Endothelial cell of umbilical vein (primary cell): Measurements from ENCODE around the gene CUTA. TPM values are rescaled to one million over a fixed set of nuclear protein-coding genes. Genes with fewer than 3 reads are reported as not detected.

ENCODE experiments used
- BruUV-seq: library from RNA; stranded (reverse); fragments of 400-500 nt; replicated peaks from 2 replicates; lab custom pipeline; 2021; lab: Mats Ljungman, UMichigan
- CTCF ChIA-PET: fragments of 300-600, 350-600 bp; sonication (Branson Sonifier 250); formaldehyde crosslinking; loops from one replicate; lab custom pipeline; 2021; ENCODE audit warnings: antibody characterized with exemption, inconsistent platforms; lab: Charles Lee
- POLR2A ChIA-PET: fragments of 300-600, 350-600 bp; sonication (Branson Sonifier 250); formaldehyde crosslinking; loops from one replicate; lab custom pipeline; 2021; ENCODE audit warnings: antibody characterized with exemption, inconsistent platforms; lab: Charles Lee
- DNase-seq: peaks from one replicate; pipeline ENCODE4 v3.0.0-alpha.2; 2011; ENCODE audit warnings: low read depth, low spot score
- FAIRE-seq: peaks from 2 replicates; lab custom pipeline; 2011; peaks lifted over from hg19 to GRCh38; lab: Jason Lieb, UNC
- H2AFZ ChIP-seq: 2 replicates; pipeline ENCODE4 v1.6.0; 2012; ENCODE audit warnings: low read depth, low read length, control low read depth, inconsistent platforms
- H3K27ac ChIP-seq: 2 replicates; pipeline ENCODE4 v1.5.1; 2011; ENCODE audit warnings: low read depth, mild to moderate bottlenecking, control low read depth, low read length, moderate library complexity; ENCODE audit not compliant: insufficient read depth
- H3K27me3 ChIP-seq, 2 experiments: 2 replicates each; pipeline versions ENCODE4 v1.6.0 to v1.6.1; 2011; ENCODE audit warnings: low read length in 2 of 2, mixed read lengths in 1 of 2; ENCODE audit not compliant: control insufficient read depth in 2 of 2, insufficient read depth in 2 of 2
- H3K36me3 ChIP-seq, 2 experiments: 2 replicates in 1 of 2; 3 replicates in 1 of 2; pipeline ENCODE4 v1.5.1; 2011; ENCODE audit warnings: low read length in 2 of 2, mild to moderate bottlenecking in 1 of 2, moderate library complexity in 1 of 2; ENCODE audit not compliant: control insufficient read depth in 2 of 2, insufficient read depth in 2 of 2; ENCODE audit errors: extremely low read depth in 1 of 2
- H3K4me1 ChIP-seq: 3 replicates; pipeline ENCODE4 v1.5.1; 2011; ENCODE audit warnings: mild to moderate bottlenecking, low read length; ENCODE audit not compliant: control insufficient read depth, insufficient read depth; ENCODE audit errors: extremely low read depth
- H3K4me2 ChIP-seq: 2 replicates; pipeline ENCODE4 v1.6.1; 2011; ENCODE audit warnings: low read length, control low read depth, mixed read lengths; ENCODE audit not compliant: insufficient read depth
- H3K4me3 ChIP-seq, 3 experiments: fragments of 200-600 bp in 1 of 3; sonication (generic), shearing (Covaris generic) in 1 of 3; replicated peaks in 1 of 3; 2 replicates each; pipeline ENCODE4 v1.5.1; 2011 to 2016; ENCODE audit warnings: control low read depth in 3 of 3, low read length in 3 of 3, mild to moderate bottlenecking in 2 of 3, inconsistent platforms in 1 of 3, low read depth in 1 of 3, moderate library complexity in 1 of 3; ENCODE audit not compliant: insufficient read depth in 1 of 3
- H3K79me2 ChIP-seq: 2 replicates; pipeline ENCODE4 v1.6.0; 2012; ENCODE audit warnings: low read length, inconsistent platforms; ENCODE audit not compliant: control insufficient read depth, insufficient read depth
- H3K9ac ChIP-seq: replicated peaks from 2 replicates; pipeline ENCODE3; 2011; ENCODE audit warnings: low read length, control low read depth; ENCODE audit not compliant: insufficient read depth; ENCODE audit errors: extremely low read depth
- H3K9me1 ChIP-seq: replicated peaks from 3 replicates; pipeline ENCODE4 v1.6.0; 2011; ENCODE audit warnings: mild to moderate bottlenecking, low read length; ENCODE audit not compliant: control insufficient read depth, insufficient read depth; ENCODE audit errors: extremely low read depth
- H3K9me3 ChIP-seq: replicated peaks from 2 replicates; pipeline ENCODE4 v1.5.1; 2012; ENCODE audit warnings: low read length, inconsistent platforms; ENCODE audit not compliant: control insufficient read depth, insufficient read depth
- H4K20me1 ChIP-seq: replicated peaks from 2 replicates; pipeline ENCODE3; 2011; ENCODE audit warnings: mild to moderate bottlenecking, low read length; ENCODE audit not compliant: control insufficient read depth, insufficient read depth; ENCODE audit errors: extremely low read depth
- CTCF ChIP-seq, 2 donors: IDR thresholded peaks; 1 replicate in 1 of 2; 2 replicates in 1 of 2; pipeline ENCODE4 v1.5.1; 2011; ENCODE audit warnings: low read length in 2 of 2, mild to moderate bottlenecking in 2 of 2, moderate library complexity in 2 of 2, control low read depth in 1 of 2, inconsistent platforms in 1 of 2, low read depth in 1 of 2; ENCODE audit not compliant: insufficient read depth in 1 of 2; ENCODE audit errors: extremely low read depth in 1 of 2
- EZH2 ChIP-seq: IDR thresholded peaks from 2 replicates; pipeline ENCODE4 v1.6.1; 2012; ENCODE audit warnings: borderline replicate concordance, low read depth, mild to moderate bottlenecking, moderate library complexity, low read length, inconsistent platforms; ENCODE audit not compliant: severe bottlenecking
- FOS ChIP-seq: IDR thresholded peaks from 2 replicates; pipeline ENCODE4 v1.6.1; 2011; ENCODE audit warnings: mild to moderate bottlenecking, low read length, moderate library complexity, borderline replicate concordance; ENCODE audit not compliant: insufficient read depth
- GATA2 ChIP-seq: IDR thresholded peaks from 2 replicates; pipeline ENCODE4 v1.7.0; 2011; ENCODE audit warnings: low read depth, mild to moderate bottlenecking, moderate library complexity, mixed read lengths, low read length; ENCODE audit not compliant: insufficient read length, insufficient read depth
- JUN ChIP-seq: IDR thresholded peaks from 2 replicates; pipeline ENCODE4 v1.6.1; 2011; ENCODE audit warnings: borderline replicate concordance, low read depth; ENCODE audit not compliant: insufficient read length, insufficient read depth
- MAX ChIP-seq: IDR thresholded peaks from 2 replicates; pipeline ENCODE4 v1.6.1; 2011; ENCODE audit not compliant: insufficient read depth, insufficient read length
- MYC ChIP-seq: IDR thresholded peaks from one replicate; pipeline ENCODE4 v1.6.1; 2011; ENCODE audit warnings: mild to moderate bottlenecking, low read depth, low read length
- POLR2A ChIP-seq: IDR thresholded peaks from 2 replicates; pipeline ENCODE4 v1.6.1; 2012; ENCODE audit warnings: low read depth, mild to moderate bottlenecking, control low read depth, low read length
- POLR2AphosphoS5 ChIP-seq: IDR thresholded peaks from 2 replicates; pipeline ENCODE4 v1.6.1; 2012; ENCODE audit warnings: low read depth, mild to moderate bottlenecking, control low read depth, low read length, moderate library complexity; ENCODE audit not compliant: insufficient read depth
- dilution Hi-C: fragments of 300-500 bp; cut with MboI; formaldehyde crosslinking; loops from one replicate; pipeline ENCODE4 v1.15.0; 2019; ENCODE audit warnings: low sequenced_read_pairs; ENCODE audit not compliant: extremely low pct_ligation_motif_present
- intact Hi-C: fragments of 100-400 bp; cut with micrococcal nuclease; formaldehyde crosslinking; loops from one replicate; pipeline ENCODE4 v1.10.0; 2022
- polyA plus RNA-seq, 4 experiments: library from polyadenylated mRNA; depleted of rRNA in 3 of 4; stranded (reverse) in 3 of 4; unstranded in 1 of 4; fragments of >200 nt; gene quantifications; 2 replicates each; pipeline versions ENCODE4 v1.2.1 to v1.2.3, GENCODE V29; 2011 to 2012; ENCODE audit warnings: missing spikeins in 1 of 4
- total RNA-seq: library from RNA; stranded (reverse); gene quantifications from 2 replicates; pipeline ENCODE4 v1.2.3, GENCODE V29; 2021

The CUTA gene
- total and polyA plus RNA-seq, 2 donors (not counting 3 experiments of a cell fraction or from before 2014, with no cell fraction given), result 133 to 202 TPM

GRCh38 chr6:33373960-33374910 lies 43.7 kb downstream of the CUTA start:
- H3K79me2 ChIP-seq, result no peaks in the 10 kb centered on the region
- ChIA-PET POLR2A (no interaction called here), CTCF (interaction anchor here (1.1 kb wide), 1 partner anchor 29 kb away, joined by 3 read pairs; no protein-coding TSS in a partner anchor)
- H3K9me3 ChIP-seq, result no peaks in the 10 kb centered on the region
- H4K20me1 ChIP-seq, result no peaks in the 10 kb centered on the region
- H3K4me2 ChIP-seq, result no peak overlapping the region
- no peak overlapping the region for H3K9ac ChIP-seq
- H2AFZ ChIP-seq, result no peak overlapping the region
- intact Hi-C loops (no loop called here), dilution Hi-C loops (no loop called here)
- peaks cover 2 to 5% of the 10 kb centered on the region in 2 experiments for H3K27me3 ChIP-seq
- no peaks in the 10 kb centered on the region for H3K9me1 ChIP-seq
- no peak for FAIRE-seq
- no peak overlapping the region for H3K27ac ChIP-seq
- no peak for DNase-seq
- no TSS peak for BruUV-seq
- TF ChIP-seq EZH2 (no peak), GATA2 (no peak), POLR2AphosphoS5 (no peak), CTCF (IDR thresholded peaks at IDR 0.05; ENCODE audit: extremely low read depth in 1 of 2, insufficient read depth in 1 of 2, low read depth in 1 of 2, low read length in 2 of 2) (no peak), JUN (no peak), MAX (no peak), MYC (no peak), POLR2A (no peak), FOS (no peak)
- H3K36me3 ChIP-seq, result no peaks in the 10 kb centered on the region
- H3K4me3 ChIP-seq, result no peak overlapping the region
- H3K4me1 ChIP-seq, result no peaks in the 10 kb centered on the region
